PFSK-1 (cell line): ENCODE measurements around the gene PROM1.

Experiments used
- POLR2AphosphoS5 ChIP-seq: IDR thresholded peaks from 2 replicates; pipeline ENCODE4 v1.6.1; 2012; ENCODE audit warnings: low read depth, mild to moderate bottlenecking, control low read depth, low read length, moderate library complexity
- SIN3A ChIP-seq: IDR thresholded peaks from 2 replicates; pipeline ENCODE4 v1.6.1; 2012; ENCODE audit warnings: mild to moderate bottlenecking, low read length, moderate library complexity, borderline replicate concordance; ENCODE audit not compliant: insufficient read depth
- TAF1 ChIP-seq: IDR thresholded peaks from 2 replicates; pipeline ENCODE4 v1.6.1; 2012; ENCODE audit warnings: low read length, control low read depth, borderline replicate concordance; ENCODE audit not compliant: insufficient read depth
- TF ChIP-seq, protein P1 (sequence below), 2 experiments: IDR thresholded peaks; 2 replicates each; pipeline versions ENCODE4 v1.6.1 to v1.8.0; 2011 to 2012; ENCODE audit warnings: low read depth in 2 of 2, low read length in 2 of 2, control low read depth in 1 of 2, inconsistent platforms in 1 of 2, mild to moderate bottlenecking in 1 of 2, moderate library complexity in 1 of 2; ENCODE audit not compliant: insufficient read depth in 1 of 2

DNA sequence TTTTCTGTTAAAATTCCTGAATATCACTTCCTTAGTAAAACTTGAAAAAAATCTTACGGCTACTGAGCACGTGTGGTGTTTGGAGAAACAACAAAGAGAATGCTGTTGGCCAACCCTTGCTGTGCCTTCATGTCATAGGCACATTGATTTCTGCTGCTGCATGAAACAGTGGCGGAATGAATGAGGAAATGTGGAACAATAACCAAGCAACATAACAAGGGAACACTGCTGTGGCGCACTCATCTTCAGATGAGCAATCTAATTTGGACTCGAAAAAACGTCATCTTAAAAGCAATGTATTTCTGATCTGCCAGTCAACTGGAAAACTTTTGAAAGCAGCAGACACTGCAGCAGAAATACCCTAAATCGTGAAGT, 51.4 kb downstream of the PROM1 start:
- TF ChIP-seq POLR2AphosphoS5 (no peak), TAF1 (no peak), SIN3A (no peak)
- TF ChIP-seq, protein P1, sequence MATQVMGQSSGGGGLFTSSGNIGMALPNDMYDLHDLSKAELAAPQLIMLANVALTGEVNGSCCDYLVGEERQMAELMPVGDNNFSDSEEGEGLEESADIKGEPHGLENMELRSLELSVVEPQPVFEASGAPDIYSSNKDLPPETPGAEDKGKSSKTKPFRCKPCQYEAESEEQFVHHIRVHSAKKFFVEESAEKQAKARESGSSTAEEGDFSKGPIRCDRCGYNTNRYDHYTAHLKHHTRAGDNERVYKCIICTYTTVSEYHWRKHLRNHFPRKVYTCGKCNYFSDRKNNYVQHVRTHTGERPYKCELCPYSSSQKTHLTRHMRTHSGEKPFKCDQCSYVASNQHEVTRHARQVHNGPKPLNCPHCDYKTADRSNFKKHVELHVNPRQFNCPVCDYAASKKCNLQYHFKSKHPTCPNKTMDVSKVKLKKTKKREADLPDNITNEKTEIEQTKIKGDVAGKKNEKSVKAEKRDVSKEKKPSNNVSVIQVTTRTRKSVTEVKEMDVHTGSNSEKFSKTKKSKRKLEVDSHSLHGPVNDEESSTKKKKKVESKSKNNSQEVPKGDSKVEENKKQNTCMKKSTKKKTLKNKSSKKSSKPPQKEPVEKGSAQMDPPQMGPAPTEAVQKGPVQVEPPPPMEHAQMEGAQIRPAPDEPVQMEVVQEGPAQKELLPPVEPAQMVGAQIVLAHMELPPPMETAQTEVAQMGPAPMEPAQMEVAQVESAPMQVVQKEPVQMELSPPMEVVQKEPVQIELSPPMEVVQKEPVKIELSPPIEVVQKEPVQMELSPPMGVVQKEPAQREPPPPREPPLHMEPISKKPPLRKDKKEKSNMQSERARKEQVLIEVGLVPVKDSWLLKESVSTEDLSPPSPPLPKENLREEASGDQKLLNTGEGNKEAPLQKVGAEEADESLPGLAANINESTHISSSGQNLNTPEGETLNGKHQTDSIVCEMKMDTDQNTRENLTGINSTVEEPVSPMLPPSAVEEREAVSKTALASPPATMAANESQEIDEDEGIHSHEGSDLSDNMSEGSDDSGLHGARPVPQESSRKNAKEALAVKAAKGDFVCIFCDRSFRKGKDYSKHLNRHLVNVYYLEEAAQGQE (IDR thresholded peaks at IDR 0.05; ENCODE audit: insufficient read depth in 1 of 2, low read depth in 2 of 2, low read length in 2 of 2): no peak
